ENCODE results near the gene CYBC1.

The CYBC1 gene

DNA sequence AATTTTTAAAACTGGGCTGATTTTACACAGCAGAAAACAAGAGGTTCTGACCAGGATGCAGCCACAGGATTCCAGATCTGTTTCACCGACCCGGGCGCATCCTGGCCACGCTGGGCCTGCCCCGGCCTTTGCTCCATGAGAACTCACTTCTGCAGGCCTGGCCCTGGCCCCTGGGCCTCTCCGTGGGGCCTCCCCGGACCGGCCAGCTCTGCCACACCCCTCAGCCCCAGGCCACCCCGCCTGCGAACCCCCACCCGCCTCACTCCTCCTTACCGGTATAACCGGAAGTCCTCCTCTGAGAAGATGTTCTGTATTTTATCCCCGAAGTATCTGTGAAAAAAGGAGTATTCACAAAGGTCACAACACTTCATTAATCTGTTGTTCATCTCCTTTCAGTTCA, 45.5 kb downstream of the CYBC1 start:
- no peak for DNase-seq

DNA sequence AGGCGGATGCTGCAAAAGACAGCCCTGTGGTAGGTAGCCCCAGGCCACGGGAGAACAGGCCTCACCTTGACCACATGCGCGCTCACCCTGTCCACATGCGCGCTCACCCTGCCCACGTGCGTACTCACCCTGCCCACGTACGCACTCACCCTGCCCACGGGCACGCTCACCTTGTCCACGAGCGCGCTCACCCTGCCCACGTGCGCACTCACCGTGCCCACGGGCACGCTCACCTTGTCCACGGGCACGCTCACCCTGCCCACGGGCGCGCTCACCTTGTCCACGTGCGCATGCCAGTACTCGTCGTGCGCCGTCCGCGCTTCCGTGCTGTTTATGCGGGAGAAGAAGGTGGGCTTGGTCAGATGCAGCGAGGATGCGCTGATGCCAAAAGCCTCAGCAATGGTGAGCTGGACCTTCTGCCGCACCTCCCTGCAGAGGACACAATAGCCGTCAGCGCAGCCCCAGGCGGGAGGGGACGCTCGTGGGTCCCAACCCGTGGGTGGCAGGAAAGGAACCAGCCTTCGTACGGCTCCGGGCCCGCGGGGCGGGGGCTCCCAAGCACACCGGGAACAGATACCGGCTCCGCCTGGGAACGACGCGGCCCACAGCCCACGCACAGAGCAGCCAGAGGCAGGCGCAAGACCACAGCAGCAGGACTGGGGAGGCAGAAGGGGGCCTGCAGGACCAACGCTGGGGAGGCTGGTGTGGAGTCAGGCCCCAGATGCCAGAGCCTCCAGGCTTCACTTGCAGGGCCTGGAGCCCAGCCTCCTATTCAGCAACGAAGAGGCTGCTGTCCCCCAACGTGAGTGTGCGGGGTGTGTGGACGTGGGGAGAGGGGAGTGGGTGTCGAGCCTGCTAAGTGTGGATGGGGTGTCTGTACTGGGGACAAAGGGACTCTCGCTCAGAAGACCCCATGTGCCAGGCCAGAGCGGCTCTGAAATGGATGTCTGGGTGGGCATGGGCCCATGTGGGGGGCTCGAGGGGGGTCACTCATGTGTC, 46.6 kb downstream of the CYBC1 start:
- no peak for DNase-seq

DNA sequence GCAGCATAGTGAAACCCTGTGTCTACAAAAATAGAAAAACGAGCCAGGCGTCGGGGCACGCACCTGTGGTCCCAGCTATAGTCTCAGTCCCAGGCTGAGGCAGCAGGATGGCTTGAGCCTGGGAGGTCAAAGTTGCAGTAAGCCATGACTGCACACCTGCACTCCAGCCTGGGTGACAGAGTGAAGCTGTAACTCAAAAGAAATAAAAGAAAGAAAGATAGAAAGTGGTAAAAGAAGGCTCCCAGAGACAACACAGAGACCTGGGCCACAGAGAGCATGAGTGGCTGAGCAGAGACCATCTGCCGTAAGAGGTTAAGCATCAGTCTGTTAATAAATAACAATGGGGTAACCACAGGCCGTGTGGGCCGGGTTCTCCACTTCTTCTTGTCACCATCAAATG, 47.7 kb downstream of the CYBC1 start:
- DNase-seq: no peak

DNA sequence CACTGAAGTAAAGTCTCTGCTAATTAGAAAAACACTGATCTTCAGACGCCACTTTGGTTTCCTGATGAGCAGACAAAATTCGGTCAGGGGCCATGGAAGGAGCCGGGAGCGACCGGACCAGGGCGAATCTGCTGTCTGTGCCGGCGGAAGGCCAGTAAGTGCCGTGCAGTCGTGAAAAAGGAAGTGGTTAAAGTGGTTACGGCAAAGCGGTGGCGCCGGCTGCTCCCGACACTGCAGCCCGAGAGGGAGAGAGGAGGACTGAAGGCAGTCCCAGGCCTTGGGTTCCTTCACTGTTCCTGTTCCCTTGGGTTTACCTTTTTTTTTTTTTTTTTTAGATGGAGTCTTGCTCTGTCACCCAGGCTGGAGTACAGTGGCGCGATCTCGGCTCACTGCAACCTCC, 49.7 kb downstream of the CYBC1 start:
- DNase-seq: no peak

DNA sequence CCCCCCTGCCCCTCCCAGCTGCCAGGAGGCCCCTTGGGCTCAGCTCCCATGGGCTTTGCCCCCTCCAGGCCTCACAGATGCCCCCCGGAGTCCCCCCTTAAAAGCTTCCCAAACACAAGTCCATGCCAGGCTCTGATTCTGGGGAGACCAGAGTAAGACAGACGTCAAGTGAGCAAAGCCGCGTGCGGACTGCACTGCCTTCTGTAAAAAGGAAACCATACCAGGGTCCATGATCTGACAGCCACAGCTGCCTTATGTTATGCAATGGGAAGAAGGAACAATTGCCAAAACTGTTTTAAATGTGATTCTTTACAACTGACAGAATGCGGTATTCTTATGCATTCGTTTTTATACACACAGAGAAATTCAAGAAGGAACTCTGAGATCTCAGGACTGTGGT, 50.3 kb downstream of the CYBC1 start:
- no peak for DNase-seq

DNA sequence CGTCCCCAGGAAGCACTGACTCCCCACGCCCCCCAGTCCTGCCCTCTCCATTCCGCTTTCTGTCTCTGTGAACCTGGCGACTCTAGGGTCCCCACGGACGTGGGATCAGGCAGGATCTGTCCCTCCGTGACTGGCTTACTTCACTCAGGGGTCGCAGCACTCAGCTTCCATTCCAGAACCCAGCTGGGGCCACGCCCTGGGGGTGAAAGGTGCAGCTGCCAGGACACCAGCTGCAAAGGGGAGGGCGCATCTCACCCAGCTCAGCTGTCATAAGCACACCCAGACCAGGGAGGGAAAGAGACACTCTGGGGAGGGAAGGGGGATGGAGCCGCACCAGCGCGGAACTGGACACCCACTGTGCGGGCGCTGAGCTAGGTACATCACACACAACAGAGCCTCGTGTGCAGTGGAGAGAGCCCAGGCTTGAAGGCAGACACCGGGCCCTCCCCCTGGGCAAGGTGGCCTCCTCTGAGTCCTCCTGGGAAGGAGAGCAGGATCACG, 50.9 kb downstream of the CYBC1 start:
- DNase-seq: no peak

DNA sequence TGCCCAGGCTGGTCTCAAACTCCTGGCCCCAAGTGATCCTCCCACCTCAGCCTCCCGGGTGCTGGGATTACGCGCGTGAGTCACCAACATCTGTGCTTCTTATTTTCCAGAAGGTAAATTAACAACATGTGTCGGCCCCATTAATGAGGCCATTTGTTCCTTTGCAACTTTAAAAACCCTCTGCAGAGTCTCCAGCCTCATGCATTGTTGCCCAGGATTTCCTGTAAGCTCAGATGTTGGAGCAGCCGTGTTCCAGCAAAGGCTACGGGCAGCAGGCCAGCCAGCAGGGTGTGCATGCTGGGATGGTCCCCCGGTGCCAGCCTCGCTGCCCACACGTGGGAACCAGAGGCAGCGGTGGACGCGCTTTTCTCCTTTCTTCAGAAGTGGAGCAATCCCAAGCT, 51.5 kb downstream of the CYBC1 start:
- DNase-seq: no peak

DNA sequence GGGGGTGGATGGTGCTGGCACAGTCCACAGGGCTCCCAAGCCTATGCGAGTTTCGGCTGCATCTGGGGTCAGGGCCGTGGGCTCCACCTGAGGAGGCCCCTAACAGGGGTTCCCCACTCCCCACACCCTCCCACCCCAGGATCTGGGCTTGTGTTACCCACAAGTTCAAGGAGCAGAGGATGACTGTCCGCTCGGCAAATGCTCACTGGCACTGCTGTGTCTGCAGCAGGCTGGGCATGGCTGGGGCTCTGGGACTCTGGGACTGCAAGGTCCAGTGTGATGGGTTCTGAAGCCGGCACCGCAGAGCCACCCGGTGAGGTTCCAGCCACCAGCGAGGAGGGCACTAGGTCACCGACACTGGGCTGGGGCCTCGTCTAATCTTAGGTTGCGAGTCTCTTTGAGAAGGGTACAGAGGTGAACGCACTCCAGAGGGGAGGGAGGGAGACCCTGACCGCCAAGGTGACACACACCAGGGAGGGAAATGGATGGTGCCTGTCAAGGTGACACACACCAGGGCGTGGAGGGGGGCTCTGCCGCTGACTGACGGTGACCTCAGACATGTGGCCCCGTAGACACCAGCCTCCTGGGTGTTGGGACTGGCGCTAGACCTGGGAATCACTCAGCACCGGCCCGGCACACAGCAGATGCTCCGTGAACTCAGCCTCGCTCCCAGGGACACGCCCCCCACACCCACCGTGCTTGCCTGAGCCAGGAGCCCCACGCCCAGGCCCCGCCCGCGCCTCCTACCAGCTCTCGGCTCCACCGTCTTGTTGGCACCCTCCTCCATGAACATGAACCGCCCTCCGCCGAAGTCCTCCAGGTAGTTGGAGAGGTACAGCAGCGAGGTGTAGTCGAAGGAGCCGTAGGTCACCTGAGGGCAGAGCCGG, 52.9 kb downstream of the CYBC1 start:
- DNase-seq: no peak

DNA sequence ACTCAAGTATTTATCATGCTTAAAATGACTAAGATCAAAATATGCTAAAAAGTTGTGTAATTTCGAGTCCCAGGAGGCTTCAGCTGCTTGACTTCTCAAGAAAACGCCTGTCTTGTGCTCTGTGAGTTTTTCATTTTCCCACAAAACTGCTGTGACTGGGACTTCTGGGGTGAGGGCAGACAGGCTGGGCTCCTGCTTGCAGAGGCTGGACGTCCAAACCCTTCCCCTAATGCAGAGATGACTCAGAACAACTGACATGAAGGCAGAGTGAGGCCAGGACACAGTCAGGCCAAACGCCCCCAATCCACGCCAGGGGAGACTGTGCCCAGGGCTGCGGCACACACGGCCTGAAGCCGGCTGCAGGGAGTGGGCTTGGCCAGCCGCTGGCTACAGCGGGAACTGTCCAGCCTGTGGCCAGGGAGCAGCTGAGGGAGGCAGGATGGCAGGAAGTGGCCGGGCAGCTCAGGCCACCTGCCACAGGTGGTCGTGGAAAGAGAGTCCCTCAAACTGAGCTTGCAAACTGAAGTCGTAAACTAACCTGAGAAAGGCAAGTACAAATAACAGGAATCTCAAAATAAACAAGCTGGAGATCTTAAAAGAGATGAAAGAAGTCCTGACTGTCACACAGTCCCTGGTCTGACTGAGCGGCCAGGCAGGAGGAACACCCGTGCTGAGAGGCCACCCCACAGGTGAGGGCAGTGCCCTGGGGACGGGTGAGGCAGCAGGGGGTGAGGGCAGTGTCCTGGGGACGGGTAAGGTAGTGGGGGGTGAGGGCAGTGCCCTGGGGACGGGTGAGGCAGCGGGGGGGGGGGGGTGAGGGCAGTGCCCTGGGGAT, 53.7 kb downstream of the CYBC1 start:
- no peak for DNase-seq

DNA sequence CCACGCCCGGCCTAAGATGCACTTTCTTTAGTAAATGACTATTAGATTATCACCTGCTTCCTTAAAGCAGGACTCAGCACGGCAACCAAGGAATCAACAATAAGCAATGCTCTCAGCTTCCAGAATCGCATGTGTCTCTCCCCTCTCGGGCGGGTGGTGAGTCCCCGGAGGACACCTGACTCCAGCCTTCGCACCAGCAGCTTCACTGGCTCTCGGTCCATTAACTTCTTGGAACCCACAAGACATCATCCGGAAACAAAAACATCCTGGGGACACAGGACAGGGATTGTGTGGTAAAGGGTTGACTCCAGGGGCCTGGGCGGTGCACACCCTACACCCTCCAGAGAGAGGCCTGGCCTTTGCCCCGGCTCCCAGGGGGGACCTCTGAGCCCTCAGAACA, 56.3 kb downstream of the CYBC1 start:
- DNase-seq: no peak

DNA sequence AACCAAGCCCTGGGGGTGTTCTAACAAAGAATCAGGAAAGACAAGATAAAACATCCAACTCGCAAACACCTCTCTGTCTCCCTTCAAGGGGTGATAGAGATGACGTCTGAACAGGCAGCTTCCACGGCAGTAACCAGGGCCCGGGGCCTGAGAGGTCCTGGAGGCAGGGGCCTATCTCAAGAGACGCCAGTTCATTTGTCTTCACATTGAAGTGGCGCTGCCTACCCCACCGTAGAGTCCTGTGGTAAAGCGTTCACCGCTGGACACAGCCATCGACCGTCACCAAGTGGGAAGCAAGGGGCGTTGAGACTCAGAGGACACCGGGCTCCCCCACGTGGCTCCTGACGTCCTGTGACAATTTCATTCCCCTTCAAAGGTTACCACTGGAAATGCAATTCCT, 57.6 kb downstream of the CYBC1 start:
- no peak for DNase-seq
